BLaER1 treated with 17β-estradiol and CSF1 and Interleukin-3, amounts not matched to agents 10 nM and 100 nM (cell line): ENCODE results near the gene NUAK2.
A peak's percentile ranks its signal among the peaks of the same experiment; 100 is the strongest.

ENCODE experiments used
- H3K27ac ChIP-seq, 11 experiments: shearing (Covaris generic); formaldehyde crosslinking; 2 replicates each; pipeline ENCODE4 v1.8.1; 2022
- H3K27me3 ChIP-seq, 11 experiments: shearing (Covaris generic); formaldehyde crosslinking; 2 replicates each; pipeline ENCODE4 v1.8.1; 2022
- H3K36me3 ChIP-seq, 11 experiments: shearing (Covaris generic); formaldehyde crosslinking; 2 replicates each; pipeline ENCODE4 v1.8.1; 2022
- H3K4me1 ChIP-seq, 10 experiments: shearing (Covaris generic); formaldehyde crosslinking; 2 replicates each; pipeline ENCODE4 v1.8.1; 2022
- H3K4me2 ChIP-seq, 11 experiments: shearing (Covaris generic); formaldehyde crosslinking; 2 replicates each; pipeline ENCODE4 v1.8.1; 2022
- H3K4me3 ChIP-seq, 10 experiments: shearing (Covaris generic); formaldehyde crosslinking; 2 replicates each; pipeline ENCODE4 v1.8.1; 2022
- H3K9ac ChIP-seq, 11 experiments: shearing (Covaris generic); formaldehyde crosslinking; 2 replicates each; pipeline ENCODE4 v1.8.1; 2022
- H3K9me3 ChIP-seq, 11 experiments: shearing (Covaris generic); formaldehyde crosslinking; replicated peaks in 1 of 11; 2 replicates each; pipeline ENCODE4 v1.8.1; 2022
- H4K20me1 ChIP-seq, 11 experiments: shearing (Covaris generic); formaldehyde crosslinking; 2 replicates each; pipeline ENCODE4 v1.8.1; 2022
- Cebpa-rat ChIP-seq, 11 experiments: shearing (Covaris generic); IDR thresholded peaks; 2 replicates each; pipeline ENCODE4 v1.8.1; 2022

The NUAK2 gene

DNA sequence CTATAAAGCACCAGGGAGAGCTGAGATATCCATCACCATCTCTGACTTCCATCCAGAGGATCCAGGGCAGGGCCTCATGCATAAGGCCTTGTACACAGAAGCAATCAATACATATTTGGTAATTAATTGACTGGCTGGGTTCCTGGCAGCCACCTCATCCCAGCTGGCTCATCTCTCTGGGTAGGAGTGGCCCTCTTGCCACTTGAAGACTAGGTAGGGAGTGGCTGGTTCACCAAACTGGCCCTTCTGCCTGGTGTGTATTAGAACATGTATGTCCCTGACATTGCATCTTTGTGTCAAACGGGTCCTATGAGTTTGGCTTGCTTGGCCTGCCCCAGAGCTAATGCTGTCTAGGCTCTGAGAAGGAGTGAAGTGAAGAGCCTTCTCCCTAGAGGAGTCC is 11.8 kb downstream of the NUAK2 start:
- Histone ChIP-seq H3K9me3 (no peaks in the 10 kb centered on the region), H3K4me3 (no peak overlapping the region), H3K36me3 (peaks cover 0 to 49% (median 0%) of the 10 kb centered on the region in 11 experiments; a peak in 3 of 22 replicates), H3K4me2 (peak overlapping the region in 1 of 11 experiments; percentile 94; a peak in 2 of 22 replicates), H3K27ac (no peak overlapping the region), H4K20me1 (no peaks in the 10 kb centered on the region; a peak in 1 of 22 replicates), H3K27me3 (peaks cover 0 to 6% (median 0%) of the 10 kb centered on the region in 11 experiments; a peak in 2 of 22 replicates), H3K4me1 (peaks cover 23 to 63% (median 37%) of the 10 kb centered on the region in 10 experiments), H3K9ac (no peak overlapping the region)
- no peak for TF ChIP-seq Cebpa-rat (IDR thresholded peaks at IDR 0.05)

DNA sequence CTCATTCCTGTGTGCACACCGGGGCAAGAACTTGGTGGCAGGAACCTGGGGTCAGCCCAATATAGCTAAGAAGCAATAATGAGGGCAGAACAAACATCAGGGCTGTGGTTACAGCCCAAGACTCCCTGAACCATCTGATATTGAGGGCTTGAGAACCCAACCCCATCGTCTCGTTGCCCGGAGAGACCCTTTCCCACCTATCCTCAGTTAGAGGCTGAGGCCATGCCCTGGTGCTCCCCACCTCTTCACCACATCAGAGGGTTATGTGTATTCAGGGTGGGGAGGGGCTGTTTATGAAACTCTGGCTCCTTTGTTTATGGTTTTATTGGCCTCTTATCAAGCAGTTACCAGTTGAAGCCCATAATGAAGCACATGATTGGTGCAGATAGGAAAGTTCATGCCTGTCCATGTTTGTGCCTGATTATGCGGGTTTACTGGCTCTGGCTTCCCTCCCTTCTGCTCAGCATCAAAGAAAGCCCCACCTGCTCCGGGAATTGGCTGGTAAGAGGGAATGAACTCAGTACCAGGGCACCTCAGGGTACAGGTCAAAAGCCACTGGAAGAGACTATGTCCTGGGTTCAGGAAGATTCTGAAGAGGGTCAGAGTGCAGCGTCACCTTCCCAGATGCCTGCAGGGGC is 14.5 kb downstream of the NUAK2 start:
- peaks cover 0 to 9% (median 0%) of the 10 kb centered on the region in 11 experiments; a peak in 2 of 22 replicates for H4K20me1 ChIP-seq
- peaks cover 0 to 65% (median 0%) of the 10 kb centered on the region in 11 experiments; a peak in 3 of 22 replicates for H3K36me3 ChIP-seq
- peaks cover 0 to 6% (median 0%) of the 10 kb centered on the region in 11 experiments; a peak in 2 of 22 replicates for H3K27me3 ChIP-seq
- TF ChIP-seq Cebpa-rat (IDR thresholded peaks at IDR 0.05): no peak
- peak overlapping the region in 1 of 11 experiments; percentile 41; a peak in 2 of 22 replicates for H3K4me2 ChIP-seq
- no peak overlapping the region for H3K27ac ChIP-seq
- H3K9ac ChIP-seq: no peak overlapping the region
- no peaks in the 10 kb centered on the region for H3K9me3 ChIP-seq
- no peak overlapping the region for H3K4me3 ChIP-seq
- peaks cover 0 to 49% (median 18%) of the 10 kb centered on the region in 10 experiments; a peak in 13 of 20 replicates for H3K4me1 ChIP-seq

- H3K9ac ChIP-seq: no peak overlapping the region; a peak in 1 of 22 replicates
- H3K4me2 ChIP-seq: peak overlapping the region in 7 of 11 experiments; percentile 3 to 75 (median 64); a peak in 10 of 22 replicates
- no peak for TF ChIP-seq Cebpa-rat (IDR thresholded peaks at IDR 0.05)
- H3K36me3 ChIP-seq: peaks cover 0 to 53% (median 0%) of the 10 kb centered on the region in 11 experiments; a peak in 3 of 22 replicates
- no peaks in the 10 kb centered on the region for H3K9me3 ChIP-seq
- H3K4me3 ChIP-seq: no peak overlapping the region
- H3K27ac ChIP-seq: peak overlapping the region in 2 of 11 experiments; percentile 32 to 37; a peak in 3 of 22 replicates
- peaks cover 6 to 34% (median 22%) of the 10 kb centered on the region in 10 experiments; a peak in 18 of 20 replicates for H3K4me1 ChIP-seq
- H4K20me1 ChIP-seq: peaks cover 0 to 9% (median 0%) of the 10 kb centered on the region in 11 experiments; a peak in 2 of 22 replicates
- H3K27me3 ChIP-seq: peaks cover 0 to 8% (median 0%) of the 10 kb centered on the region in 11 experiments; a peak in 2 of 22 replicates
Measured at GRCh38 chr1:205304695-205305070, 16.9 kb downstream of the NUAK2 start.

- no peak overlapping the region; a peak in 1 of 22 replicates for H3K9ac ChIP-seq
- H3K27me3 ChIP-seq: peaks cover 0 to 8% (median 0%) of the 10 kb centered on the region in 11 experiments; a peak in 2 of 22 replicates
- peak overlapping the region in 2 of 11 experiments; percentile 32 to 37; a peak in 3 of 22 replicates for H3K27ac ChIP-seq
- no peak overlapping the region for H3K4me3 ChIP-seq
- peaks cover 0 to 51% (median 0%) of the 10 kb centered on the region in 11 experiments; a peak in 3 of 22 replicates for H3K36me3 ChIP-seq
- H4K20me1 ChIP-seq: peaks cover 0 to 9% (median 0%) of the 10 kb centered on the region in 11 experiments; a peak in 2 of 22 replicates
- no peaks in the 10 kb centered on the region for H3K9me3 ChIP-seq
- peaks cover 6 to 37% (median 22%) of the 10 kb centered on the region in 10 experiments; a peak in 18 of 20 replicates for H3K4me1 ChIP-seq
- peak overlapping the region in 7 of 11 experiments; percentile 3 to 75 (median 64); a peak in 10 of 22 replicates for H3K4me2 ChIP-seq
- TF ChIP-seq Cebpa-rat (IDR thresholded peaks at IDR 0.05): no peak
Measured at GRCh38 chr1:205304046-205304694, 17.4 kb downstream of the NUAK2 start.

GRCh38 chr1:205303247-205303888 is 18.2 kb downstream of the NUAK2 start:
- Histone ChIP-seq H3K27me3 (peaks cover 0 to 8% (median 0%) of the 10 kb centered on the region in 11 experiments; a peak in 2 of 22 replicates), H3K27ac (no peak overlapping the region), H3K36me3 (peaks cover 0 to 49% (median 0%) of the 10 kb centered on the region in 11 experiments; a peak in 3 of 22 replicates), H3K4me2 (peak overlapping the region in 1 of 11 experiments; percentile 71; a peak in 1 of 22 replicates), H4K20me1 (peaks cover 0 to 9% (median 0%) of the 10 kb centered on the region in 11 experiments; a peak in 3 of 22 replicates), H3K9ac (no peak overlapping the region), H3K4me1 (peaks cover 11 to 43% (median 28%) of the 10 kb centered on the region in 10 experiments), H3K4me3 (no peak overlapping the region), H3K9me3 (no peaks in the 10 kb centered on the region)
- TF ChIP-seq Cebpa-rat (IDR thresholded peaks at IDR 0.05): no peak

- Histone ChIP-seq H3K4me3 (no peak overlapping the region), H3K9me3 (no peaks in the 10 kb centered on the region), H3K9ac (no peak overlapping the region), H3K27ac (no peak overlapping the region), H3K4me1 (peaks cover 16 to 43% (median 29%) of the 10 kb centered on the region in 10 experiments), H4K20me1 (peaks cover 0 to 10% (median 0%) of the 10 kb centered on the region in 11 experiments; a peak in 3 of 22 replicates), H3K36me3 (peaks cover 0 to 35% (median 0%) of the 10 kb centered on the region in 11 experiments; a peak in 3 of 22 replicates), H3K27me3 (peaks cover 0 to 8% (median 0%) of the 10 kb centered on the region in 11 experiments; a peak in 2 of 22 replicates), H3K4me2 (no peak overlapping the region)
- no peak for TF ChIP-seq Cebpa-rat (IDR thresholded peaks at IDR 0.05)
Measured at GRCh38 chr1:205301842-205302588, 19.5 kb downstream of the NUAK2 start.

DNA sequence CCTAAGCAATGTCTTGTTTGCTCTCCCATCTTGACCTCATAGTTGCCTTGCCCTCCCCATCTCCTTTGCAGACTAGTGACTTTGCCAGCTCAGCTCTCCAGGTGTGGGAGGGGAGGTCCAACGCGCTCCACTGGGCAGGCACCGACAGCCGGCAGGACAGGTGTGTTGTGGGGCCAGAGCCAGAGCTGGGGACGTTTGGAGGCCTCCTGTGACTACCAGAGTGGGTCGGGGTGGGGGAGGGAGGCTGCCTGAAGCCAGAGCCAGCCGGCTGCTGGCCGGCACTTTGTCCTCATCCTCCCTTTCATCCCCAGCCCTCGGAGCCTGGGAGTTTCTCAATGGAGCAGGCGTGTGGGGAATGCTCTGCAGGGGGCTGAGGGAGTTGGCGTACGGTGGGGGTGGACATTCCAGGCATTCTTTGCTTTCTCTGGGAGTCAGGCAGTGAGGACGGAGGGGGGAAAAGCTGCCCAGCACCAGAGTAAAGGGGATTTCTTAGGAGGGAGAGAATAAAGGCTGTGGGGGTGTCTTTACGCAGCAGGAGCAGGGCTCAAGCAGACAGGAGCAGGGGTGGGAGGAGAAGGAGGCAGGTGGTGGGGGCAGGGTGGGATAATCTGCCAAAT is 20.2 kb downstream of the NUAK2 start:
- Histone ChIP-seq H3K9ac (no peak overlapping the region), H3K4me1 (peaks cover 16 to 43% (median 29%) of the 10 kb centered on the region in 10 experiments), H3K9me3 (no peaks in the 10 kb centered on the region), H3K4me3 (no peak overlapping the region), H3K27me3 (peaks cover 0 to 8% (median 0%) of the 10 kb centered on the region in 11 experiments; a peak in 2 of 22 replicates), H3K4me2 (peak overlapping the region in 7 of 11 experiments; percentile 16 to 56 (median 45); a peak in 12 of 22 replicates), H3K36me3 (peaks cover 0 to 30% (median 0%) of the 10 kb centered on the region in 11 experiments; a peak in 3 of 22 replicates), H3K27ac (no peak overlapping the region), H4K20me1 (peaks cover 0 to 10% (median 0%) of the 10 kb centered on the region in 11 experiments; a peak in 3 of 22 replicates)
- TF ChIP-seq Cebpa-rat (IDR thresholded peaks at IDR 0.05): no peak
